HG03354 (cell line): ENCODE data around the gene WIPF2.

Experiments used
- ATAC-seq: cut with Tn5 transposase; IDR thresholded peaks from one replicate; pipeline ENCODE4 v1.9.1; 2021; ENCODE audit warnings: mild to moderate bottlenecking; ENCODE audit not compliant: unreplicated experiment, poor library complexity, severe bottlenecking

The WIPF2 gene

GRCh38 chr17:40309949-40310510, 90.9 kb downstream of the WIPF2 start:
- ATAC-seq, result no peak

GRCh38 chr17:40310882-40311391, 91.8 kb downstream of the WIPF2 start:
- no peak for ATAC-seq

DNA sequence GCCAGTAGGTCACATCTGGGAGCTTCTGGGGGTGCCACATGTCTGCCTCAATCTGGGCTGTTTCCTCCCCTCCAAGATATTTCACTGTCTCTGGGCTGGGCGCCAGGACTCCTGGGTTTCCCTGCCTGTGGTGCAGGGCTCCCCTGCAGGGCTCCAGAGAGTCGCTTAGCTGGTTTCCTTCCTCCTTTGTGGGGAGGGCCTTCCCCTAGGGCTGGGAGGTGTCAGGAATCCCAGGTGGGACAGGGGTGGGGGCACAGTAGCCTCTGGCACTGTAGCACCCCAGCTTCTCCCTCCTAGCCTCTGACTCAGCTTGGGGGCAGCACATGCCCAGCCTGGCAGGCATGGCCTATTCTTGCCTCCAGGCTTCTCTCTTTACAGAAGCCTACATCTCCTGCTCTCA, 92.5 kb downstream of the WIPF2 start:
- ATAC-seq, result no peak

- no peak for ATAC-seq
These were observed 93.1 kb downstream of the WIPF2 start for GRCh38 chr17:40312131-40312731.

DNA sequence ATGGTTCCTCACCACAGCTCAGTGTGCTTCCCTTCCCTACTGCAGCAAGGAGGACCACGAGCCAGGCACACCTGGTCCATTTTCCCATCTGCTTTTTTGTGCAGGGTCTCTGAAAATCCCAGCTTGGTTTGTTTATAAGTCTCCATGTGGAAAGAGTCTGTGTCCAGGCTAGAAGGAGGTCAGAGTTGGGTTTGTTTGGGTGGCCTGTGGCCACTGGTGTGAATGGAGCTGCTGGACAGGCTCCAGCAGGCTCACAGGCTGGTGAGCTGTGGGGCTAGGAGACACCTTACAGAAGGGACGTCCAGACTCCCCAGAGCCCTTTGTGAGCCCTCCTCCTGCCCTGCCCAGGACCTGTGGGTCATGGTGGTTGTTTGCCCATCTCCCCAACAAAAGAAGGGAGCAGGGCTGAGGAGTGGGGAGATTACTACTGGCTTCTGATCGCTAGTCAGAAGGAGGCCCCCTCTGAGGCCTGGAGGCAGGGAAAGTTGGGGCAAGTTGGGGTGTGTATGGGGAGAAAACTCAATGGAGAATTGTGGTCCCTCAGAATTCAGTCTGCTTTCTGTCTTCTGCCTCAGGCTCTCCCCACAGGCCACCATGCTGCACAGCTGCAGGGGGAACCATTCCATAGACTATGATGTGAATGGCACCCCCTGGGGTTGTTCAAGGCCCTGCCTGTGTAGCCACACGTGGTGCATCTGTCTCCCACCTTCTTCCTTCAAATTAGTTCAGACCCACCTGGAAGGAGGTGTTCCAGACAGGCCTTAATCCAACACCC, 94.0 kb downstream of the WIPF2 start:
- no peak for ATAC-seq

DNA sequence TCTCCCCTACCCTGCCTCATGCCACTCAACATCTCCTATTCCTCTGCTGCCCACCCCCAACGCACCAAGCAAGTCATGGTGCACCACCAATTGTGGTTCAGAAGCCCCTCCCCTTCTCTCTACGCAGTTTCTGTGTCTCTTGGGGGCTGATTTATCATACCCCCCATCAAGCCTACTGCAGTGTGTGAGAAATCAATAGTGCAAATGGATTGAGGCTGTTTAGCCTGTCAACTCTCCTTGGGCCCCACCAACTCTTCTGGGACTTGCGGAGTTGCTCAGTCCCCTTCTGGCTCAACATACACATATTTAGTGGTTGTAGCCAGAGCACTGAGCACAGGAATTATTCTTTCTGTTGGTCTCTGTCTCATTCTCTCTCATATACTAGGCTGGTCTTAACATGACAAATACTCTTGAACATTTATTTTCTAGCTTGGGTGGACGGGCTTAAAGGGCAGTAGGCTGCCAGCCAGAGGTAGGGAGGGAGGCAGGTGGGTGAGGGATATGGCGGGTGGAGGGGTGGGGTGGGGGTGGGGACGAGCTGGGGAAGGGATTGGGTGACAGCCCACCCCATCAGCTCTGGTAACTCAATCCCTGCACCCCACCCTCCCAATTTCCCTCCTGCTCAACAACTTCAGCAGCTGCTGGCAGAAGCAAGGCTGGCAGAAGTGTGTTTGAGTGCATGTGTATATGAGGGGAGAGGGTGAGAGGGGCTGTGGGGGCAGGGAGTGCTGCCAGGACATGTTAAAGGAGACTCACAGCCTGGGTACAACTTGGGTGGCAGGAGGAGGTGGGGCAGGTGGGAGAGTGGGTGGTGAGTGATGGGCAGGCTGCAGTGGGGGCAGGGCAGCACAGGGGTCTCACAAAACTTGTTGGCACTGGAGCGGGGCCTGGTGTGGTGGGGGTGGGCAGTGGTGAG, 94.8 kb downstream of the WIPF2 start:
- ATAC-seq, result no peak

DNA sequence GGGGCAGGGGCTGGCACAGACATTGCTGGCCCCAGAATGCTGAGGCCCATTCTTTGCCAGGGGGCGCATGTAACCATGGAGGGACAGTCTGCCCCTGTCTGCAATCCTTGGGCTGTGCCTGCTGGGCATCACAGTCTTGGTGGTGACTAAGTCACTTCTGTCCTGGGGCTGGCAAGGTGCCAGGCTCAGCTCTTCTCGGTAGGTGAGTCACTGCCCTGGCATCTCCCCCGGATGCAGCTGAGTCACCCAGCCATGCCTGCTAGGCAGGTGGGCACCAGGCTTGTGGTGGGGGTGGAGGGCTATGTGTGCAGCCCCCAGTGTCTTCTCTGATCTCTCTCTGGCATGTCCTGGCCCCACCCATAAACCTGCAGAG, 95.5 kb downstream of the WIPF2 start:
- ATAC-seq, result no peak

- no peak for ATAC-seq
These were observed 96.1 kb downstream of the WIPF2 start for GRCh38 chr17:40315206-40315605.

DNA sequence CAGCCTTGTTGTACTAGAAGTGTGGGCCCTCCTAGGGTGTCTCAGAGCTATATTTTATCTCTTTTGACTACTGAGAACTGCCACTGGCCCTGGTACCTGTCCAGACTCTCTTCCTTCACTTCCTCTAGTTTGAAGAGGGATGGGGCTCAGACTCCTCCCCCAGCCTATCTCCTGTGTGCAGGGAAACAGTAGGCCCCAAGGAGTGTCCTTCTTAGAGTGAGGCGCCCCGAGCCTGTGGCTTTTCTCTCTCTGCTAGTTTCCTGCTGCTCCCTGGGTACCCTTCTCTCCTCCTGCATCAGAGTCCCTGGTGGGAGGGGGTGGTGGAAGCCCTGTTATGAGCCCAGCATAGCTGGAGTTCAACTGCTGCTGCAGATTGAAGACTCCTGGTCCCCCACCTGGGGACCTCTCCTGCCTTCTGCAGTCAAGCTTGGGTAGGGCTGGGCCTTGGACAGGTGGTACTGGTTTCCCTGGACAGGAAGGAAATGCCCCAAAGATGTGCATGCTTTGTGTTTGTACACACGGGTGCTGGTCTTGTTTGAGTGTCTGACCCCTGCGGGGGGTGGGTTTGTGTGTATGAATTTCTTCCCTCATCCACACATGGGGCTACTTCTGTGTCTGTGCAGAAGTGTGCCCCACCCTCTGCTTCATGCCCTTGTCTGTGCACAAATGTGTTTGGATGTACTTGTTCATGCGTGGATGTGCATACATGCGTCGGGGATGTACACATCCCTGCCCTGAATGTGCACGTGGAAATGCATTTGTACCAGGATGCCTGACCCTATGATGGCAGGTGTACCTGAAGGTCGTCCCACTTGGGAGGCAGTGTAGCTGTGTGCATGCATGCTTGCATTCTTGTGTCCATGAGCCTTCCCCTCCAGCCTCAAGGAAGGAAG, 96.8 kb downstream of the WIPF2 start:
- no peak for ATAC-seq

- no peak for ATAC-seq
These were observed 97.7 kb downstream of the WIPF2 start for GRCh38 chr17:40316571-40317344.

DNA sequence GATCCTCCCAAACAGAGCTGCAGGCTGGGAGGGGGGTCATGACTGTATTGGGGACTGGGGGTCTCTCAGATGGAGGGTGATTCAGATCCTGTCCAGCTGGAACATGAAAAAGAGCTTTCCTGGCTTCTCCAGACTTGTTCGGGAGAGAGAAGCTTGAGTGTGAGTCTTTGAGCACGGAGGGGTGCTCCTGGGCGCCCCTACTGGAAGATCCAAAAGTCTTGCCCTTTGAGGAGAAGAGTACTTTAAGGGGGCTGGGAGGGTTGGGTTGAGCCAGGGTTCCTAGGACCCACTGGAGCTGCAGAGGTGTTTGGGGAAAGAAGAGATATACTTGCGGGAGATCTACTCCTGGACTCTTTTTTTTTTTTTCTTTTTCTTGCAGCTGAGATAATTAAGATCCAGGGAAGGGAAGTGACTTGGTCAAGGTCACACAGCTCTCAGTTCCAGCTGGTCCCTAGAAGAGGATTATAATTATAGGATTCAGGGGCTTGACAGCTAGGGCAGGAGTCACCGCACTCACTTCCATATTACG, 98.3 kb downstream of the WIPF2 start:
- no peak for ATAC-seq

GRCh38 chr17:40317880-40318829, 99.1 kb downstream of the WIPF2 start:
- ATAC-seq, result peak; percentile 61

- no peak for ATAC-seq
These were observed 99.8 kb downstream of the WIPF2 start for GRCh38 chr17:40318830-40319391.

- no peak for ATAC-seq
These were observed 100.8 kb downstream of the WIPF2 start for GRCh38 chr17:40319651-40320540.

DNA sequence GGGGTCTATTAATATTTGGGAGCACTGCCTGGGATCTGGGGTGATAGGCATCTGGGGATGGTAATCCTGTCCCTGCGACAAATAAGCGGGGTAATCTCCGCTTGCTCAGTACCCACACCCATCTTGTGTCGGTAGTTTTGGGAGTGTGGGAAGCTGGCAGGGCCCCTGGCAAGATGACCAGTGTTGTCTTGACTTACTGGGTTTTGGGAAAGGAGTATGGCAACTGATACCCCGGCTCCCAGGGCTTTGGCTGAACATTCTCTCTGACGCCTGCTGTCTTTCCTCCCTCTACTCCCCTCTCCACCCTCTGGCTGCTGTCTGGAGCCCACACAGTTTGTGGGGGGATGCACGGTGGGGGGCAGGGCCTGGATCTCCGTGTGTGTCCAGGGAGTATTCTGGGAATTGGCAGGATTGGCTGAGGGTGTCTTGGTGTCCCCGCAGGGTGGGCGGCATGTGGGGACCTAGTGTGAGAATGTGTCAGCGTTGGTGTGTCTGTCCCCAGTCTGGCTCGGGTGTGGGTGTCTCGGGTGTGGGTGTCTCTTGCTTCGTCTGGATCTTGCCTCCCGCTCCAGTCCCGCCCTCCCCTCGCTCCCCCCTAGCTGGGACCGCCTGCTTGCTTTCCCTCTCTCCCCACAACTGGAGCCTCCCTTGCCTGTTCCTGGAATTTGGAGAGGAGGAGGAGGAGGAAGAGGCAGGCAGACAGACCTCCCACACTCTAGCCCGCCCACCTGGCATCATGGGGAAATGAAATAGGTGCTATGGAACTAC, 101.8 kb downstream of the WIPF2 start:
- no peak for ATAC-seq
